ENCODE data around the gene GRAP2.

GRAP2 gene

DNA sequence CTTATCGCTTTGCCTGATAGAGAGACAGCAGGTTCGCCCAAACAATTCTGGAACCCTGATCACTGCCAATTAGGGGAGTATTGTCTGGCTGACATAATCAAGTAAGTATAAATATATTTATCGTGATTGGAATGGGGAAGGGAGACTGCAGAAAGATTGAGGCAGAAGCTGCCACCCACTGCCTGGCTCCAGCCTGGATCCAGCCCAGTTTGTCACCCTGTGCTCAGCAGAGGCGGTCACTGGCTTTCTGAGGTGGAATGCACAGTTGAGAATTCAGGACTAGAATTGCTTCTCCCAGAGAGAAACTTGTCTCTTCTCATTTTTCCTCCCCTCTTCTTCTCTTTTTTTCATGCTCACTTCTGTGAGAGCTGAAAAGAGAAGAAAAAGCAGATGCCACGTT is 25.9 kb downstream of the GRAP2 start:
- no peak for DNase-seq

DNA sequence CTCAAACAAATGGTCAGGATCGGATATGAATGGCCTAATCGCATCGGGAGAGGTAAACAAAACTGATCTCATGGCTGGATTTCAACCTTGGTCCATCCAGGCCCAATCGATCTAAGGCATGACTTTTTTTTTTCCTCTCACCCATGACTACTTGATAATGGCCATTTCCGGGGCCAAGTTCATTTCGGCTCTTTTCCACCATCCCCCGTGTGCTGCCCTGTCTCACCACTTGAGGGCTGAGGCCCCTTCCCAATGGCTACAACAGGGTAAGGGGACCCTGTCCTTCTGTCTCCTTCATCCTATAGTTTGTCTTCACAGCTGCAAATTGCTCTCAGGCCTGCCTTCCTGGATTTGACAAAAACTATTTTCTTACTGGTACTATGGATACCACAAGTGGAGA is 26.7 kb downstream of the GRAP2 start:
- DNase-seq = no peak

DNA sequence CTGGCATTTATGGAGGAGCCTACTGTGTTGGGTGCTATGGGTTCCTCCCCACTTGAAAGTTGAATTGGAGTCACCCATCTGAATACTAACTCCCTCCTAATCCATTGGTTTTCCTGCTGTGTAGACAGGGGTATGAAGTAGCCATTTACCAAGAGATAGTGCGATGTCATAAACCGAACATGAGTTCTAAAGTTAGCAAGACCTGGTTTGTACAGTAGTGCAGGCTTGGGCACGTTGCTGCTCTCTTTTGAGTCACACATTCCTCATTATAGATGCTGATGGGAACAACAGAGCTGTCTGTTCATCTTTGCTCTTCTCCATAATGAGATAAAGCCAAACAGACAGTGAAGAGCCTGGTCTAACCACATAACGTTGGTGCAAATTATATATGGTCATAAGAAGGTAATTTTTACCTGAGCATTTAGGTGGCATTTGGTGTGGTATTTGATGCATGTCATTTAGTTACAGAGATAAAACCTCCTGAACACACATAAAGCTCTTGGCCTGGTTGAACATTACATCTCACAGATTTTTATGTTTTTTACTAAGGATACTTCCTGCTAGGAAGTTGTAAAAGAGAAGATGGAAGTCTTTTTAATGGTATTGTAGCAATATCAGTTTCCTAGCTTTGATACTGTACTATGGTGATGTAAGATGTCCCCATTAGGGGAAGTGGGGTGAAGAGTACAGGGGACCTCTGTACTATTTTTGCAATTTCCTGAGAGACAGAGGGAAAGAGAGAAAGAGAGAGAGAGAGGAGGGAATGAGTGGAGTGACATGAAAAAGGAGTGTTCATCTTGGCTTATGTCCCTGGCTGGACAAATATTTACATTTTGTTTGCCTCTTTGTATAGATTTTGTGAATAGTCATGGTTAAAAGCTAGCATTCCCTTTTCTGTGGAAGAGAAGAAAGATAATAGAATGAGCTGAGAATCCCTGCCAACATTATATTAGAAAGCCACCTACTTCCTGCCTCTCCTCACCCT is 27.9 kb downstream of the GRAP2 start:
- no peak for DNase-seq

DNA sequence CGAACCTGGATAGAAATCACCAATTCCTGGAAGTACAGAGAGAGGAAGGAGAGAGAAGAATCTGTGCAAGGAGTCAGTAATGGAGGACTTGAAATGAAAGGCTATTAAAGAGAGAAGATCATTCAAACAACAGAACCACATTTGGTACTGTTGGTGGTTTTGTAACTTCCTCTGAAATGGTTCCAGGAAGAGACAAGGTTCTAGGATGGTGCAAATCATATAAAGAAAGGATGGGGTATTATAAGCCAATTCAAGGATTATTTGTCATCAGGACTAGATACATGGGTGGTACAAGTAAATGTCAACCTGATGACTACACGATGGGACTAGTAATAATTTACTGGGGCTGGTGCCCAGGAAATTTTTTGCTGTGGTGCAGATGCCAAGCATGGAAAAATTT is 30.4 kb downstream of the GRAP2 start:
- DNase-seq = no peak

DNA sequence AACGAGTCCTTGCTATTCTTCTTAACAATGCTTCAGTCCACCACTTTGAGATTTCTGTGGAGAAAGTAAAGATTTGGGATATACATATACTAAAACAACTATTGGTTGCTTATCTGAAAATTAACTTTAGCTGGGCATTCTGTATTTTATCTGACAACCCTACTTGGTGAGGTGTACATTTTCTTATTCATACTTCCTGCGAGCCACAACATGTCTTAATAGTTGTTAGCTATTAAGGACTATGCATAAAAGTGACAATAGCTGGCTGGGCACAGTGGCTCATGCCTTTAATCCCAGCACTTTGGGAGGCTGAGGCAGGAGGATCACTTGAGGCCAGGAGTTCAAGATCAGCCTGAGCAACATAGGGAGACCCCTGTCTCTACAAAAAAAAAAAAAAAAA is 31.3 kb downstream of the GRAP2 start:
- DNase-seq = no peak

DNA sequence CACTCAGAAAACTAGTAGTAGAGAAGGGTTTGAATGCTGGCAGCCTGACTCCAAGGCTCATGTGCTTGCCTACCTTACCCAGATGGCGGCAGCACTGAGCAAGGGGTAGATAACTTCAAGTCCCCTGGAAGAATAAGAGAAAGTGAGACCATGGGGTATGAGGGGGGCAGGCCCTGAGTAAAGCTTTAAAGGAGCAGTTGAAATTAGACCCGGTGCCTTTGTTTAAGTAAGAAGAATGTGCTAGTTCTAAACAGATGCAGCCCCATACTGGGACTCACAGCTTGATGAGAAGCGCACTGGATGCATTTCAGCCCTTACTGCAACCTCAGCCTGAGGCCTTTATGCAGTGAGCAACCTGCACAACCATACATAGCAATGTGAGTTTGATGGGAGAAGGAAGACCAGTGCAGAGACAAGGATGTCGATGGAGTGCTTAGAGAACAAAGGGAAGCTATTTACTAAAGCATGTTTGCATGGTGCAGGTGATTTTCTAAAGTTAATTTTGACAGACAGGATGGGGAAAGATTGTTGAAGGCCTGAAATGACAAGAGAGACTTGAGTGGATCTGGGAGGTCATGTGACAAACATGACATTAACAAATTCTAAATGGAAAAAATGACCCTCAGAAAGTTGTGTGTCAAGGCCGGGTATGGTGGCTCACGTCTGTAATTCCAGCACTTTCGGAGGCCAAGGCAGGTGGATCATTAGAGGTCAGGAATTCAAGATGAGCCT is 32.2 kb downstream of the GRAP2 start:
- peak in 1 of 2 experiments; percentile 21 for DNase-seq

DNA sequence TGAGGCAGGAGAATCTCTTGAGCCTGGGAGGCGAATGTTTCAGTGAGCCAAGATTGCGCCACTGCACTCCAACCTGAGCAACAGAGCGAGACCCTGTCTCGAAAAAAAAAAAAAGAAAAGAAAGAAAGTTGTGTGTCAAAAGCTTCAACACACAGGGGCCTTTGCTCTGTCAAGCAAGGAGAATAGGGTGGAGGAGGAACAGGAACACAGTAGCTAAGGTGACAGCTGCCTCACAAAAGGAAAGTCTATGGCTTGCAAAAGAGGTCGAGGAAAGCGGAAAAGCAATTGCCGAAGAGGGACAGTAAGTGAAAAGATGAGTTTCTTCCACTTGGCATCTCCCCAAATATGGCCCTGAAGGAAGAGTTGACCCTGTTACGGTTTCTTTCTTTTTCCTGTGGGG is 32.9 kb downstream of the GRAP2 start:
- no peak for DNase-seq

DNA sequence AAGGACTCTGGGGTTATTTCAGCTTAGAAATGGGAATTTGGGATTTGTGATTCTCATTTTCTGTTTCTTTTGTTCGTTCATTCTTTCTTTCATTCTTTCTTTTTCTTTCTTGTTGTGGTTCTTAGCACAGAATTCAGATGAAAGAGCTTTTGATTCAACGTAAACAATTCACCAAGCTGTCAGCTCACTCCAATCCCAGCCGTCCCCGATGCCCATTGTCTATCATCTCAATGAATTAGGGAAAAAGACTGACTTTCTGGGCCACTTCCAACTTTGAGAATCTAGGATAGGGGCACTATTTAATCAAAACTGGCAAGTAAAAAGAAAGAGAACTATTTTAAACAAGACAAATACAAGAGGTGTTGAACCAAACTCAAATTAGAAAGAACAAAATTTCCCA is 34.2 kb downstream of the GRAP2 start:
- no peak for DNase-seq

DNA sequence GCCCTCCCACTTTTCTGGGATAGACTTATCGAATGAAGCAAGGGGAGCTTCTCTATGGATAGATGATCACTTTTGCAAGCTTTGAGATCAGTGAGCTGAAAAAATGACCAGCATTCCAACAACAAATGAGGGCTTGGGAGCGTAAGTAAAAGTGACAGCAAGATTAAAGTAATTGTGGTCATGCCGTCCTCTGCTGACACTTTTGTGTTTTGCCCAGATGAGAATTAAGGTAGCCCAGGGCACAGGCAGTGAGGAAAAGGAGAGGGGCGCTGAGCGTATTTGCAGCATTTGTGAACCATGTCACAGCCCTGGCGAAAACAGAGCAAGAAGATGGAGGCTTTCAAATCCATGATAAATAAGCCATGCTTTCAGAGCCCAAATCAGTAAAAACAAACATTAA is 34.7 kb downstream of the GRAP2 start:
- no peak for DNase-seq

DNA sequence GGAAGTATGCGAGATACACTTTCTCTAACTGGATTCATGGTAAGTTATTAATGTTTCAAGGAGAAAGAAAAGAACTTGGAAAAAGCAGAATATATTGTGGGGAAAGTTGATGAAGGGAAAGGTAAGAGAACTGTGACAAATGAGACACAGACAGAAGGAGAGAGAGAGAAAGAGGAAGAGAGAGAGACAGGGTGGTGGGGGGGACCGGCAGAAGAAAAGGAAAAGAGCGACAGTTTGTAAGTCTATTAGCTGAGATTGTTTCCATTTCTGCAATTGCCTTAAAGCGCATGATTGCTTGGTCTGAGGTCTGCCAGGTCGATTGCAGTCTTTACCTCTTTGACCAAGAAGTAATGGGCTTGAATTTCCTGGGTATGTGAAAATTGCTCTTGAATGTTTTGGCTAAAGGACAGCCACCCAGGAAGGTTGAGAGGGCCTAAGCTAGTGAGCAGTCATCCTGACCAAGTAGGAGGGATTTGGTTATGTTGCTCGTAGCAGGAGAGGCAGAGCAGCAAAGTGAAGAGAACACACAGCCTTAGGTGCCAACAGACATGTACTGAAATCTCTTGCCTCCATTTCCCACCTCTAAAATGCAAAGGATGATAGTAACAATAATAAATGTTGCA is 35.8 kb downstream of the GRAP2 start:
- DNase-seq = no peak

DNA sequence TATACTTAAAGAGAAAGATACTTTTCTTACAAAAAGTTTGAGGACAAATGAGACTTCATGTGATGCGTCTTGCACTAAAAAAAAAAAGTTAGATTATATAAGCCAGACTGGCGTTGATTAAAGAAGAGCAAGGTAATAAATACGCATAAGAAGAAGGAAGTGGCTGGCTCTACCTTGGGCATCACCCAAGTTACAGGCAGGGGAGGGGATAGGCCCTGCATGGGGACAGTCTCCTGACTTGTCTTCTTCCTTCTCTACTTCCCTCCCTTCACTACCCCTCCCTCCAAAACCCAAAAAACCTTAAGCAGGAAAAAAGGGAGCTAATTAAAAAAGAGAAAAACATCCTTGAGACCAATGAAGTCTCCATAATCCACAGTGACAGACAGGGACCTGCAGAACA is 37.0 kb downstream of the GRAP2 start:
- DNase-seq = no peak

DNA sequence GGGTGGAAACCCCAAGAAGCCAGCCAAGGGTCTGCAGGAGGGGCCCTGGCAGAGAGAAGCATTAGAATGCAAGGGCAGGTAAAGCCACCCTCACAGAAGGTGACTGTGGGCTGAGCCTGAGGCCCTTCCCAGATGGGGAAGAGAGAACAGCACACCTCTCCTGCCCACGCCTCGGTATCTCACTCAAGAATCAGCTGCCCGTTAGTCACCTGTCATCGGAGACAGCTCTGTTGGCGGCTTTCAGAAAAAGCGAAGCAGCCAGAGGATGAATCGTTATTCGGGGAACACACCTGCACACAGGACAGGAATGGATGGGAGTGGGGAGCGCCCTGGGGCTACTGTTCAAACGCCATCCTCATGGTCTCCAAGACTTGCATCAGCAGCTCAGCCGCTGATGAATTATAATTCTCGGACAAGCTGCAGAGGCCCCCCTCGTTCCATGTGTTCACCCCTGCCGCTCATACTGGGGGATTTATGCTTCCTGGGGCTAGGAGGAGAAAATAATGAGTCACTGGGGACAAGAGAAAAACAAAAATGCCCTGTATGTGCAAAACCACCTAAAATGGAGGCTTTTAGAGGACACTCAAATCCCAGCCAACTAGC is 37.7 kb downstream of the GRAP2 start:
- no peak for DNase-seq

DNA sequence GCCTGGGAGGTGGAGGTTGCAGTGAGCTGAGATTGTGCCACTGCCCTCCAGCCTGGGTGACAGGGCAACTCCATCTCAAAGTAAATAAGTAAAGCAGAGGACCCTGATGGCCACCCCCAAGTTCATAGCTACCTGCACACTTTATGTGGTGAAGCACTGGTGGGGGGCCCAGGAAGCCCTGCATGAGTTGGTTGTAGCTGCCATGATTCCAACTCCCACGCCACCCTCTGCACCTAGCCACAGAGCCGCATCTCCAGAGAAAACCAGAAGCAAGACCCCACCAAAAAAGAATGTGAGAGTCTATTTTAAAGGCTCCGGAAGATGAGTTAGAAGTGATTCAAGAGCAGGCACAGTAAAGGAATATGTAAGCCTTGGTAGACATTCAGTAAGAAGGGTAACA is 38.9 kb downstream of the GRAP2 start:
- no peak for DNase-seq

DNA sequence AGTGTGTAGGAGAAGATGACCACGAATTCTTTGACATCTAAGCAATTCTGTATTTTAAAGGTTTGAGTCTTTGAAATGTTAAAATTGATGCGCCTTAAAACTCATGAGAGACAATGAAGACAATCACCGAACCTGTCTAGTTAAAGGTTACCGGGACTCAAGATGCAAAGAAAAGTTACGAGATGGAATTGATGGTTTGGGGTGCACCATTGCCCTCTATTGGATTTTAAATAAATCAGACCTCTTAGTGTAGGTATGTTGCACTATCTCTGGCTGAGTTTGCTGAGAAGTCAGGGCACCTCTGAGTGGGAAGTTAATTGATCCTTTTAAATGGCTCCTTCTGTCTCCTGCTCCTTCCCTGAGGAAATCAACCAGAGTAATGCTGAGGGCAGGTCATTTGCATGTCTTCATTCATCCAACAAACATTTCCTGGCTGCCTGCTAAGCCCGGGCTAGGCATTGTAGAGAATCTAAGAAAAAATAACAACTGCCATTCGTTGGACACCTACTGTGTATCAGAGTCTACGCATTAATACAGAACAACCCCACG is 39.9 kb downstream of the GRAP2 start:
- DNase-seq = peak in 1 of 2 experiments; percentile 37

DNA sequence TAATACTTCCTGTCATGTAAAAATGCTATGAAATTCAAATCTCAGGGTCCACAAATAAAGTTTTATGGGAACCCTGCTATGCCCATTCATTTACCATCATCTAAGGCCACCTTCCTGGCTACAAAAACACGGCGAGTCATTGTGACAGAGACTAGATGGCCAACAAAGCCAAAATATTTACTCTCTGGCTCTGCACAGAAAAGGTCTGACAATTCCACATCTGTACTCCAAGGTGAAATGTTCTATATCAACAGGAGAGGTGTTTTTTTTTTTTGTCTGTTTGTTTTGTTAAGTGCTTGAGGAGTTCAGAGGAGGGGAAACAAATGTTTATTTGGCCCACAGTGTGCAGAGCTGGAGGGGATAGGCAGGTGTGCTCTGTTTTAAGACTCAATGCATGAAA is 40.7 kb downstream of the GRAP2 start:
- no peak for DNase-seq

DNA sequence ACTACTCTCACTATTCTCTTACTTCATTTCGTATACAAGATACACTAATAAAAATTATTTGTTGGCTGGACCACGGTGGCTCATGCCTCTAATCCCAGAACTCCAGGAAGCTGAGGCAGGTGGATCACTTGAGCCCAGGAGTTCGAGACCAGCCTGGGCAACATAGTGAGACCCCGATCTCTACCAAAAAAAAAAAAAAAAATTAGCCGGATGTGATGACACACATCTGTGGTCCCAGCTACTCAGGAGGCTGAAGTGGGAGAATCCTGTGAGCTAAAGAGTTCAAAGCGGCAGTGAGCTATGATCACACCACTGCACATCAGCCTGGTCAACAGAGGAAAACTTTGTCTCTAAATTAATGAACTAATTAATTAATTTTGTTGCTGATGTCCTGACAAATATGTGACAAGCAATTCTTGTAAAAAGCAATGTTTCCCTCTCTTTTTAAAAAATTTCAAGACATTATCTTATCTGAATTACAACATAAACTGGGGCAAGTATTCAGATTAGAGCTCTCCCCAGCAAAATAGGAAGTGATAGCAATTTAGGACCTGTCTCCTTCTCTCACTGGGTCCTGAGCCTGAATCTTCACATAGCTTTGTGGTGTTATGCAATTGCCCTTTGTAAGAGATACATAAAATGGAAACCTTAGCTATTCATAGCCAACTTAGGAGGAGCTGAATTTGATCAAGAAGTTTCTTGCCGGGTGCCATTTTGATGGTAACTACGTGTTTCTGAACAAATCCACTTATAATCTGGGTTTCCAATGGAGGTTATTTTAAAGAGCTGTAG is 41.8 kb downstream of the GRAP2 start:
- DNase-seq = no peak

DNA sequence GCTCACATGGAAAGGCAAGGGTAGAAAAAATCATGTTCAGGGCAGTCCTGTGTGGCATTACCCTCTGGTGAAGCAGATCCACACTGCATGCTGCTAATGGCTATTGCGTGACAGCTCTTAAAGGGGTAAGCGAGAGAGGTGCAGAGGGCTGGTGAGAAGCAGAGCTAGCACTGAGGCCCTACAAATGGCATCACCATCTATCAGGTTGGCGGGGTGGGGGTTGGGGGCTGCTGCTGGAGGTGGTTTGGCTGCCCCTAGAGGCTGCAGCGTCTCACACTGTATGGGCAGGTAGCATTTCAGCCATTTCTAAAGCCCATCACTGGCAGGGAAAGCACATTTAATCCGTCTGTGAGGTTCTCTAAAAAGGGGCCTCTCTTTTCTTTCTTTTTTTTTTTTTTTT is 42.5 kb downstream of the GRAP2 start:
- peak in 1 of 2 experiments; percentile 44 for DNase-seq

DNA sequence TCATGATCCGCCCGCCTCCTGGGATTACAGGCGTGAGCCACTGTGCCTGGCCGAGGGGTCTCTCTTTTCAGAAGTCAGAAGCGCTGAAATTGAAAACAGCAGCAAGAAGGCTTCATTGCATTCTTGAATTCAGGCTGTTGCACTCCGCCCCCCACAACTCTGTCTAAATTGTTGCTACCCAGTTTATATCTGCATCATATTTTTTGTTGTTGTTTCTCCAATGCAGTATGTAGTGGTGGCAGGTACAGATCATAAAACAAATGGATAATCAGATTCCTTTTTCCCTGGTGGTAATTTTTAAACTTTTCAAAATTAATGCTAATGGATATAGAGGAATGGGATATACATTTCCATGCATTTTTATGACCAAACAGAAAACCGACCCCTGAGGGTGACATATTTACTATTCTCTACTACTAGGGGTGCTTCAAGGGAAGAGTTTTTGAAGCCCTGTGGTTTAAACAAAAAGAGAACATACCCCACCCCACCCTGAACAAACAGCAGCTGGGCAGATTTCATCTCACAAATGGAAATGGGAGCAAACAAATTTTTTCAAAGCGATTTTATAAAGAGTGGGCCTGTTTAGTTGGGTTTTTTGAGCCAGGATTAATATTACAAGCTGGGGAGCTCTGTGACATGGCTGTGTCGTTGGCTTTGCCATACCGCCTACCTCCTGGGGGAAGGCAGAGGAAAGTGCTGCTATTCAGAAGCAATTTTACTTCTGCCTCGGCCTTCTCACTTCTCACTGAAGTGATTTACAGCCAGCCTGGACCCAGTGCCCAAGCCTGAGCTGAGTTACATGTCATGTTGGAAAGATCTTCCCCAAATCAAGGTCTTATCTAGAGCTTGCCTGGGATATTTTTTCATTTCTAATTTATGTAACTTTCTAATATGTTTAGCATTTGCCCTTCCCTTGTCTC is 43.3 kb downstream of the GRAP2 start:
- no peak for DNase-seq

DNA sequence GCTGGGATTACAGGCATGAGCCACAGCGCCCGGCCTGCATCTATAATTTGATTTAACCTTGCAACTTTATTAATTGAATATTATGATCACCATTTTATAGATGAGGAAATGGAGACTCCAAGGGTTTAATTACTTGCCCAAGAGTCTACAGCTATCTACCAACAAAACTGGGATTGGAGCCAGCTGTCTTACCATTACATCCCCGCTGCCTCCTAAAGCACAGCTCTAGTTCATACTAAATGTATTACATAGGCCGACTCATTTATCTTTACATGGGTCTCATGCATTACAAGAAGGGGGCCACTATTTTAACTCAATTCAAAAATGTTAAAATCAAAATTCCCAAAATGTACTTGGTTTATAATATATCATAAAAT is 45.2 kb downstream of the GRAP2 start:
- no peak for DNase-seq

DNA sequence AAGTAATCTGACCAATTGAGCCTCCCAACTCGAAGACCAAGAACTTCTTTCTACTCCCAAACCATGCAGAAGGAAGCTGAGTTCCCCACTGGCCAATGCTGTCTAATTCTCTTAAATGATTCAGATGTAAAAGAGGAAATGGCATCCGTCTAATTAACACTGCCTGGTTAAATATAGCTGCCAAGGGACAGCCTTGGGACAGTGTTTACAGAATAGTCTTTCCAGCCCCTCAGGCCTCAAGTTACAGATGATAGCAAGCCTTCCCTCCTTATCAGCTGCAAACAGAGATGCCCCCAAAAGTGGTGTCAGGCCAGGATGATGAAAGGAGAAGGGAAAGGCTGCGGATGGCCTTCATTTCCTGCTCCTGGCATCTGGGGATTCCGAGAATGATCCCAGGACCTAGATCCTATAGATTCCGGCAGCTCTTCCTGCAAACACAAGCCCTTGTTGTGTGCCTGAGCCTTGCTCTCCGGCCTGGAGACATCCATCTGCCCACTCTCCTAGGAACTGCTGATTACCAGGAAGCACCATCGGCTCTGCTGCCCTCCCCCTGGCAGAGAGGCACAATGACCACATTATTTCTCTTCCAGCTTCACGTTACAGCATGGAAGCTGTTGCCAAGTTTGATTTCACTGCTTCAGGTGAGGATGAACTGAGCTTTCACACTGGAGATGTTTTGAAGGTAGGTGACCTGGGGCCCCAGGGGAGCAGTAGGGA is 45.8 kb downstream of the GRAP2 start:
- DNase-seq = no peak
